ENCODE results near the gene CXCL13.

DNA sequence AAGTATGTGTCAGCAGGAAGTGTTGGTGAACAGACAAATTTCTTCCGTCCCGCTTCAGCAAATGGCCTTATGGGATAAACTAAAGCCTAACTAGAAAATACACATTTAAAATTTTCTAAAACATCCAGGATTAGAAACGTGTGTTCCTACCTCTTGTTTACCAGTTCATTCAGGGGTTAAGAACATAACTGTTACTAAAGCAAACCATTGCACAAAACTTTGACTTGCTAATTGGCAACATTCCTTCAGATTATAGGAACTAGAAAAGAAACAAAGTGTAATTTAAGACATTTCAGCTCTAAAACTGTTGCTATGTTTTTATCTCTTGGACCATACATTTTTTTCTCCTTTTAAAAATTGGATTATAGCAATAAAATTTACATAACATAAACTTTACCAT is 39.5 kb upstream of the CXCL13 start:
- TF ChIP-seq, protein P1, sequence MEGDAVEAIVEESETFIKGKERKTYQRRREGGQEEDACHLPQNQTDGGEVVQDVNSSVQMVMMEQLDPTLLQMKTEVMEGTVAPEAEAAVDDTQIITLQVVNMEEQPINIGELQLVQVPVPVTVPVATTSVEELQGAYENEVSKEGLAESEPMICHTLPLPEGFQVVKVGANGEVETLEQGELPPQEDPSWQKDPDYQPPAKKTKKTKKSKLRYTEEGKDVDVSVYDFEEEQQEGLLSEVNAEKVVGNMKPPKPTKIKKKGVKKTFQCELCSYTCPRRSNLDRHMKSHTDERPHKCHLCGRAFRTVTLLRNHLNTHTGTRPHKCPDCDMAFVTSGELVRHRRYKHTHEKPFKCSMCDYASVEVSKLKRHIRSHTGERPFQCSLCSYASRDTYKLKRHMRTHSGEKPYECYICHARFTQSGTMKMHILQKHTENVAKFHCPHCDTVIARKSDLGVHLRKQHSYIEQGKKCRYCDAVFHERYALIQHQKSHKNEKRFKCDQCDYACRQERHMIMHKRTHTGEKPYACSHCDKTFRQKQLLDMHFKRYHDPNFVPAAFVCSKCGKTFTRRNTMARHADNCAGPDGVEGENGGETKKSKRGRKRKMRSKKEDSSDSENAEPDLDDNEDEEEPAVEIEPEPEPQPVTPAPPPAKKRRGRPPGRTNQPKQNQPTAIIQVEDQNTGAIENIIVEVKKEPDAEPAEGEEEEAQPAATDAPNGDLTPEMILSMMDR (IDR thresholded peaks at IDR 0.05): no peak
- TF ChIP-seq, protein P2, sequence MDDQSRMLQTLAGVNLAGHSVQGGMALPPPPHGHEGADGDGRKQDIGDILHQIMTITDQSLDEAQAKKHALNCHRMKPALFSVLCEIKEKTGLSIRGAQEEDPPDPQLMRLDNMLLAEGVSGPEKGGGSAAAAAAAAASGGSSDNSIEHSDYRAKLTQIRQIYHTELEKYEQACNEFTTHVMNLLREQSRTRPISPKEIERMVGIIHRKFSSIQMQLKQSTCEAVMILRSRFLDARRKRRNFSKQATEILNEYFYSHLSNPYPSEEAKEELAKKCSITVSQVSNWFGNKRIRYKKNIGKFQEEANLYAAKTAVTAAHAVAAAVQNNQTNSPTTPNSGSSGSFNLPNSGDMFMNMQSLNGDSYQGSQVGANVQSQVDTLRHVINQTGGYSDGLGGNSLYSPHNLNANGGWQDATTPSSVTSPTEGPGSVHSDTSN (IDR thresholded peaks at IDR 0.05): no peak
- no peak for TF ChIP-seq ESRRA (IDR thresholded peaks at IDR 0.05; ENCODE audit: borderline replicate concordance, low read length)
- no peak for TF ChIP-seq POLR2A (IDR thresholded peaks at IDR 0.05; ENCODE audit: low read length)
- TF ChIP-seq EHMT2 (IDR thresholded peaks at IDR 0.05; ENCODE audit: low read depth): no peak
- TF ChIP-seq, protein P3, sequence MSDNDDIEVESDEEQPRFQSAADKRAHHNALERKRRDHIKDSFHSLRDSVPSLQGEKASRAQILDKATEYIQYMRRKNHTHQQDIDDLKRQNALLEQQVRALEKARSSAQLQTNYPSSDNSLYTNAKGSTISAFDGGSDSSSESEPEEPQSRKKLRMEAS (IDR thresholded peaks at IDR 0.05): no peak
- TF ChIP-seq, protein P4, sequence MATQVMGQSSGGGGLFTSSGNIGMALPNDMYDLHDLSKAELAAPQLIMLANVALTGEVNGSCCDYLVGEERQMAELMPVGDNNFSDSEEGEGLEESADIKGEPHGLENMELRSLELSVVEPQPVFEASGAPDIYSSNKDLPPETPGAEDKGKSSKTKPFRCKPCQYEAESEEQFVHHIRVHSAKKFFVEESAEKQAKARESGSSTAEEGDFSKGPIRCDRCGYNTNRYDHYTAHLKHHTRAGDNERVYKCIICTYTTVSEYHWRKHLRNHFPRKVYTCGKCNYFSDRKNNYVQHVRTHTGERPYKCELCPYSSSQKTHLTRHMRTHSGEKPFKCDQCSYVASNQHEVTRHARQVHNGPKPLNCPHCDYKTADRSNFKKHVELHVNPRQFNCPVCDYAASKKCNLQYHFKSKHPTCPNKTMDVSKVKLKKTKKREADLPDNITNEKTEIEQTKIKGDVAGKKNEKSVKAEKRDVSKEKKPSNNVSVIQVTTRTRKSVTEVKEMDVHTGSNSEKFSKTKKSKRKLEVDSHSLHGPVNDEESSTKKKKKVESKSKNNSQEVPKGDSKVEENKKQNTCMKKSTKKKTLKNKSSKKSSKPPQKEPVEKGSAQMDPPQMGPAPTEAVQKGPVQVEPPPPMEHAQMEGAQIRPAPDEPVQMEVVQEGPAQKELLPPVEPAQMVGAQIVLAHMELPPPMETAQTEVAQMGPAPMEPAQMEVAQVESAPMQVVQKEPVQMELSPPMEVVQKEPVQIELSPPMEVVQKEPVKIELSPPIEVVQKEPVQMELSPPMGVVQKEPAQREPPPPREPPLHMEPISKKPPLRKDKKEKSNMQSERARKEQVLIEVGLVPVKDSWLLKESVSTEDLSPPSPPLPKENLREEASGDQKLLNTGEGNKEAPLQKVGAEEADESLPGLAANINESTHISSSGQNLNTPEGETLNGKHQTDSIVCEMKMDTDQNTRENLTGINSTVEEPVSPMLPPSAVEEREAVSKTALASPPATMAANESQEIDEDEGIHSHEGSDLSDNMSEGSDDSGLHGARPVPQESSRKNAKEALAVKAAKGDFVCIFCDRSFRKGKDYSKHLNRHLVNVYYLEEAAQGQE (IDR thresholded peaks at IDR 0.05): no peak
- TF ChIP-seq KDM5A (IDR thresholded peaks at IDR 0.05): no peak
- TF ChIP-seq RNF2 (IDR thresholded peaks at IDR 0.05; ENCODE audit: borderline replicate concordance, low read depth): no peak

Measured in A549 (cell line).